Esophagus muscularis mucosa (tissue), 4 donors: ENCODE results near the gene MLST8. TPM values are rescaled to one million over a fixed set of nuclear protein-coding genes. Genes with fewer than 3 reads are reported as not detected.
A peak's percentile ranks its signal among the peaks of the same experiment; 100 is the strongest.

Source experiments
- DNase-seq: peaks from one replicate; pipeline ENCODE4 v3.0.0-alpha.2; 2017; ENCODE audit errors: extremely low spot score
- H3K27ac ChIP-seq, 4 donors: fragments of 200-600 bp; sonication (generic); replicated peaks in 1 of 4; 1 replicate in 3 of 4; 2 replicates in 1 of 4; pipeline ENCODE4 v1.5.1; 2016 to 2019; ENCODE audit warnings: mild to moderate bottlenecking in 1 of 4
- H3K27me3 ChIP-seq, 4 donors: fragments of 200-600 bp; sonication (generic); one replicate each; pipeline versions ENCODE4 v1.5.1 to v1.6.0; 2016 to 2019
- H3K36me3 ChIP-seq, 4 donors: fragments of 200-600 bp; sonication (generic); one replicate each; pipeline ENCODE4 v1.5.1; 2016 to 2019
- H3K4me1 ChIP-seq, 4 donors: fragments of 200-600 bp; sonication (generic); one replicate each; pipeline ENCODE4 v1.5.1; 2016 to 2019
- H3K4me3 ChIP-seq, 4 donors: fragments of 200-600 bp; sonication (generic); 1 replicate in 2 of 4; 2 replicates in 2 of 4; pipeline ENCODE4 v1.5.1; 2016 to 2019; ENCODE audit warnings: mild to moderate bottlenecking in 4 of 4, moderate library complexity in 1 of 4
- H3K9me3 ChIP-seq, 4 donors: fragments of 200-600 bp; sonication (generic); 1 replicate in 3 of 4; 2 replicates in 1 of 4; pipeline ENCODE4 v1.5.1; 2016 to 2019
- CTCF ChIP-seq, 3 experiments: fragments of 200-600 bp in 2 of 3; fragments of 450-650 bp in 1 of 3; sonication (generic) in 2 of 3; IDR thresholded peaks; one replicate each; pipeline ENCODE4 v1.5.1; 2017 to 2019; ENCODE audit warnings: antibody characterized with exemption in 3 of 3, mild to moderate bottlenecking in 2 of 3, moderate library complexity in 1 of 3
- EP300 ChIP-seq: sonication (generic); formaldehyde crosslinking; IDR thresholded peaks from one replicate; pipeline ENCODE4 v1.6.1; 2017; ENCODE audit warnings: antibody characterized with exemption
- POLR2A ChIP-seq: fragments of 450-650 bp; IDR thresholded peaks from one replicate; pipeline ENCODE4 v1.6.1; 2017; ENCODE audit warnings: antibody characterized with exemption, moderate library complexity, mild to moderate bottlenecking, low read depth
- POLR2AphosphoS5 ChIP-seq, 2 donors: sonication (generic); formaldehyde crosslinking; IDR thresholded peaks; one replicate each; pipeline ENCODE4 v1.6.1; 2017; ENCODE audit warnings: antibody characterized with exemption in 2 of 2
- WGBS: methylation state at CpG from one replicate; pipeline ENCODE4 v1.1.5; 2018; 5-methylcytosine and 5-hydroxymethylcytosine counted together
- intact Hi-C: fragments of 100-400 bp; cut with DNase I; formaldehyde crosslinking; loops from one replicate; pipeline ENCODE4 v1.15.1; 2023
- total RNA-seq, 4 donors: library from RNA; depleted of rRNA; stranded (reverse); fragments of >200 nt; gene quantifications; one replicate each; pipeline versions ENCODE4 v1.1.0 to v1.2.1, GENCODE V29; 2016

The MLST8 gene
- total RNA-seq, 4 donors from 2014 or later, result 23.7 to 62.8 (median 36.3) TPM

- WGBS, result 31% methylated on average over 5 of the region's 32 CpGs
- no peak for DNase-seq
- Histone ChIP-seq H3K36me3 (no peaks in the 10 kb centered on the region), H3K27me3 (peaks cover 8 to 56% (median 22%) of the 10 kb centered on the region in 4 donors), H3K4me1 (peaks cover 9 to 28% (median 21%) of the 10 kb centered on the region in 4 donors), H3K27ac (no peak overlapping the region), H3K4me3 (peak overlapping the region; percentile 37 to 64 (median 40)), H3K9me3 (no peaks in the 10 kb centered on the region)
- TF ChIP-seq POLR2AphosphoS5 (IDR thresholded peaks at IDR 0.05) (no peak), POLR2A (no peak), EP300 (no peak), CTCF (IDR thresholded peaks at IDR 0.05) (no peak)
- intact Hi-C loops, result no loop called here
These were observed 8.2 kb upstream of the MLST8 start for GRCh38 chr16:2196981-2197511.

- DNase-seq, result no peak
- Histone ChIP-seq H3K9me3 (no peaks in the 10 kb centered on the region), H3K36me3 (no peaks in the 10 kb centered on the region), H3K4me1 (peaks cover 9 to 28% (median 21%) of the 10 kb centered on the region in 4 donors), H3K27me3 (peaks cover 8 to 56% (median 22%) of the 10 kb centered on the region in 4 donors), H3K27ac (no peak overlapping the region), H3K4me3 (no peak overlapping the region)
- TF ChIP-seq POLR2AphosphoS5 (IDR thresholded peaks at IDR 0.05) (no peak), EP300 (no peak), CTCF (IDR thresholded peaks at IDR 0.05) (no peak), POLR2A (no peak)
- WGBS, result 82% methylated on average over 6 of the region's 6 CpGs
- intact Hi-C loops, result no loop called here
These were observed 7.5 kb upstream of the MLST8 start for GRCh38 chr16:2197765-2198164.

GRCh38 chr16:2198283-2198682 is 7.0 kb upstream of the MLST8 start:
- intact Hi-C loops, result no loop called here
- H3K36me3 ChIP-seq, result no peaks in the 10 kb centered on the region
- H3K4me3 ChIP-seq, result no peak overlapping the region
- WGBS, result 71% methylated on average over 4 of the region's 4 CpGs
- peaks cover 8 to 54% (median 22%) of the 10 kb centered on the region in 4 donors for H3K27me3 ChIP-seq
- H3K27ac ChIP-seq, result no peak overlapping the region
- no peaks in the 10 kb centered on the region for H3K9me3 ChIP-seq
- H3K4me1 ChIP-seq, result peaks cover 9 to 28% (median 21%) of the 10 kb centered on the region in 4 donors
- DNase-seq, result no peak
- TF ChIP-seq POLR2A (no peak), CTCF (IDR thresholded peaks at IDR 0.05) (no peak), EP300 (no peak), POLR2AphosphoS5 (IDR thresholded peaks at IDR 0.05) (no peak)

- intact Hi-C loops, result no loop called here
- Histone ChIP-seq H3K4me1 (peaks cover 9 to 28% (median 21%) of the 10 kb centered on the region in 4 donors), H3K27ac (no peak overlapping the region), H3K4me3 (no peak overlapping the region), H3K36me3 (no peaks in the 10 kb centered on the region), H3K27me3 (peaks cover 8 to 46% (median 22%) of the 10 kb centered on the region in 4 donors), H3K9me3 (no peaks in the 10 kb centered on the region)
- 68% methylated on average over 5 of the region's 5 CpGs for WGBS
- no peak for DNase-seq
- TF ChIP-seq CTCF (IDR thresholded peaks at IDR 0.05) (no peak), POLR2AphosphoS5 (IDR thresholded peaks at IDR 0.05) (no peak), EP300 (no peak), POLR2A (no peak)
These were observed 6.2 kb upstream of the MLST8 start for GRCh38 chr16:2199095-2199494.

GRCh38 chr16:2199621-2200139 is 5.6 kb upstream of the MLST8 start:
- H3K36me3 ChIP-seq, result no peaks in the 10 kb centered on the region
- 50% methylated on average over 2 of the region's 14 CpGs for WGBS
- no peak overlapping the region for H3K4me3 ChIP-seq
- TF ChIP-seq POLR2AphosphoS5 (IDR thresholded peaks at IDR 0.05) (no peak), POLR2A (no peak), EP300 (no peak), CTCF (IDR thresholded peaks at IDR 0.05) (no peak)
- peaks cover 8 to 40% (median 22%) of the 10 kb centered on the region in 4 donors for H3K27me3 ChIP-seq
- no peaks in the 10 kb centered on the region for H3K9me3 ChIP-seq
- H3K4me1 ChIP-seq, result peaks cover 11 to 26% (median 23%) of the 10 kb centered on the region in 4 donors
- intact Hi-C loops, result no loop called here
- no peak overlapping the region for H3K27ac ChIP-seq
- DNase-seq, result no peak
